ENCODE results near the gene CCDC122.

The CCDC122 gene

DNA sequence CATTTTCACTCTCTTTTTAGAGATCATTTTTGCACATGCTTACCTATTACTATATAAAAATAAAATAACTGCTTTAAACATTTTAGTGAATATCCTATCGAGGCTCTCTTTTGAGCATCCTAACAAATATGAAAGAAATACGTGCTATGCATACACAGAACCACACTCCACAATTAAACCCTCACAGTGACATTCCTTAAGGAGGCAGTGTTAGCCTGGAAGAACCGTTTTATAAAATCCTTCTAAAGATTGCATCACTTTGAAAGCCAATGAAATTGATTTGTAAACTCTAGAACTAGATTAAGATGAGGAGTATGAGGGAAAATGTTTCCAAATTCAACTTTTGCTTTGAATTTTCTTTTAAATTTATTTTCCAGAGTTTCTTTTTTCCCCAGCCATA is 81.7 kb downstream of the CCDC122 start:
- no peak for DNase-seq (ENCODE audit: extremely low read depth, low read depth)

DNA sequence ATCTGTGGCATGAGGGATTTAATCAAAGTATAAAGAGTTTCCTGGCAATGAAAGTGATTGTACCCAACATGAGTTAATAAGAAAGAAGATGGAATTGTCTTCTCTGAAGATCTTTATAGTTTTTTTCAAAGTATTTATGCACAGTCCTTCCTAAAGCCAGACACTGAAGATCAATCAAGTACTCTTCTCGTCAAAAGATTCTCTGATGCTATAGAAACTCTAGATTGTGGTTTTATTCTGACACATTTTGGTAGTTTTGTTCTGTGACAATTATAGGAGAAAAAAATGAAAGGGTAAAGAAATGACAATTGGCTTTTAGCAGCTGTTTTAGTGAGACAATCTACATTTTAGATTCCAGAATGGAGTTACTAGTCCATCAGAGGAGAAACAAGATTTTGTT is 82.4 kb downstream of the CCDC122 start:
- TF ChIP-seq, protein P1, sequence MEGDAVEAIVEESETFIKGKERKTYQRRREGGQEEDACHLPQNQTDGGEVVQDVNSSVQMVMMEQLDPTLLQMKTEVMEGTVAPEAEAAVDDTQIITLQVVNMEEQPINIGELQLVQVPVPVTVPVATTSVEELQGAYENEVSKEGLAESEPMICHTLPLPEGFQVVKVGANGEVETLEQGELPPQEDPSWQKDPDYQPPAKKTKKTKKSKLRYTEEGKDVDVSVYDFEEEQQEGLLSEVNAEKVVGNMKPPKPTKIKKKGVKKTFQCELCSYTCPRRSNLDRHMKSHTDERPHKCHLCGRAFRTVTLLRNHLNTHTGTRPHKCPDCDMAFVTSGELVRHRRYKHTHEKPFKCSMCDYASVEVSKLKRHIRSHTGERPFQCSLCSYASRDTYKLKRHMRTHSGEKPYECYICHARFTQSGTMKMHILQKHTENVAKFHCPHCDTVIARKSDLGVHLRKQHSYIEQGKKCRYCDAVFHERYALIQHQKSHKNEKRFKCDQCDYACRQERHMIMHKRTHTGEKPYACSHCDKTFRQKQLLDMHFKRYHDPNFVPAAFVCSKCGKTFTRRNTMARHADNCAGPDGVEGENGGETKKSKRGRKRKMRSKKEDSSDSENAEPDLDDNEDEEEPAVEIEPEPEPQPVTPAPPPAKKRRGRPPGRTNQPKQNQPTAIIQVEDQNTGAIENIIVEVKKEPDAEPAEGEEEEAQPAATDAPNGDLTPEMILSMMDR (IDR thresholded peaks at IDR 0.05; ENCODE audit: low read depth, low read length, missing control alignments) = no peak
- no peak for DNase-seq (ENCODE audit: extremely low read depth, low read depth)
- no peak overlapping the region for H3K4me3 ChIP-seq (replicated peaks; ENCODE audit: low read depth, low read length)

More for the DNA sequence above, 81.7 kb downstream of the CCDC122 start:
- TF ChIP-seq, protein P1 (IDR thresholded peaks at IDR 0.05; ENCODE audit: low read depth, low read length, missing control alignments) = no peak
- no peak overlapping the region for H3K4me3 ChIP-seq (replicated peaks; ENCODE audit: low read depth, low read length)

DNA sequence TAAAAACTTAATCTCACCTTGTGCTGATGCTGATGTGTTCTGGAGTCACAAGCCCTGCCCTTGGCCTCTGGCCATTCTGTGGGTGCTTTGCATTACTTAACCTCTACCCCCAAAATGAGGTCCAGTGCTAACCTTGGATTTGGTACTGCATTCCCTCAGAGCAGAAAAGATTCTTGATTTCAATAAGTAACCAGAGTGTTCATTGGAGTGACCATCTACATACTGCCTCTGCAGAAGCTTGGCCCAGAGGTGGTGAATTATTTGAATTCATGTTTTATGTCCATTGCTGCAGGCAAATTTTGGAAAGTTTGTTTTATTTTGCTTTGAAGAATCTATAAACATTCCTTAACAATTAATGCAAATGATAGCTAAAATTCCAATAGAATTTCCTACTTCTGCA is 85.1 kb downstream of the CCDC122 start:
- H3K4me3 ChIP-seq (replicated peaks; ENCODE audit: low read depth, low read length) = no peak overlapping the region
- no peak for DNase-seq (ENCODE audit: extremely low read depth, low read depth)
- TF ChIP-seq, protein P1 (IDR thresholded peaks at IDR 0.05; ENCODE audit: low read depth, low read length, missing control alignments) = no peak

DNA sequence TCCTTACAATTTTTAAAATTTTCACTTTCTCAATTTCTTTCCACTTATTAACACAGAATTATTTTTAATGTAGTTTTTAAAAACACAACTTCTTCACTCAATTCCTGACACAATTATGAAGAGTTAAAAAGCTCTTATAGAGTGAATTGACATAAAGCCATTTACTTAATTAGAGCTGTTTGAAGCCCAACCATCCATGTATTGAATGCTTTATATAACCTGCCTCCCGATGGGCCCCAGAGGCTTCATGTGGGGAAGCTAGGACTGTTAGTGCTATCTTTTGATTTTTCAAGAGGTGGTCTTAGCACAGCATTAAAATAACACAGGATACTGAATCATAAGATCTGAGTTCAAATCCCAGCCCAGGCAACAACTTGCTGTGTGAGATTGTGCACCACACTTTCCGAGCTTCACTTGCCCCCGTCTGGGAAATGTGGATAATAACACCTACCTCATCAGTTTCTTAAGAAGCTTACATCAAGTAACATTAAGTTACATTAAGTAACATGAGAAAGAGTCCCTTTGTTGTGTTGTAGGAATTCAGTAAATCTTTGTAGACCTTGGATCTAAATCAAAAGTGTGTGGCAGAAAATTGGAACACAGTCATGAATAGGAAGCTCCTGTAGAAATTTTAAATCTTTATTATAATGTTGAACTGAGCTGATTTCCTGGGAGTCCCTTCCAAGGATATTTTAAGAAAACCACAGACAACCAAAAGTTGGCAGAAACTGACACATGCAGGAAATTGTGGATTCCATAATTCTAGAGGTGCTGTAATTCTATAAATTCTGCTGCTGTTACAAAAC is 87.3 kb downstream of the CCDC122 start:
- TF ChIP-seq, protein P1 (IDR thresholded peaks at IDR 0.05; ENCODE audit: low read depth, low read length, missing control alignments) = no peak
- no peak overlapping the region for H3K4me3 ChIP-seq (replicated peaks; ENCODE audit: low read depth, low read length)
- DNase-seq (ENCODE audit: extremely low read depth, low read depth) = no peak

DNA sequence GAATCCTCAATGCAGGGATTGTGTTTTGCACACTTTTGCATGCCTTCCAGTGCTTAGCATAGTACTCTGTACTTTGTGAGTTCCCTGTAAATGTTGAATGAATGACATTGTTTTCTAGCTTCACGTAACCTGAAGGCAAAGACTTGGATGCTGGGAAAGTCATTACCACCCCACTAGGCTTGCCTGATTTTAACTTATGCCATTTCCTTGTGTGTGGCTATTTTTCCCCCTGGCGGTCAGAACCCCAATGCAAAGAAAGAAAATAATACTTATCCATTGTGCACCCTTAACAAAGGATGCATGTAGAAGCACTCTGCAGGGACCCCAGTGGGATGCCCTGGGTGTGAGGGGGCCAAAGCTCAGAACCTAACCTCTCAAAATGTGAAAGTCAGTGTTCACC is 91.5 kb downstream of the CCDC122 start:
- TF ChIP-seq, protein P1 (IDR thresholded peaks at IDR 0.05; ENCODE audit: low read depth, low read length, missing control alignments) = peak; percentile 61
- H3K4me3 ChIP-seq (replicated peaks; ENCODE audit: low read depth, low read length) = peak overlapping the region; percentile 60
- no peak for DNase-seq (ENCODE audit: extremely low read depth, low read depth)

DNA sequence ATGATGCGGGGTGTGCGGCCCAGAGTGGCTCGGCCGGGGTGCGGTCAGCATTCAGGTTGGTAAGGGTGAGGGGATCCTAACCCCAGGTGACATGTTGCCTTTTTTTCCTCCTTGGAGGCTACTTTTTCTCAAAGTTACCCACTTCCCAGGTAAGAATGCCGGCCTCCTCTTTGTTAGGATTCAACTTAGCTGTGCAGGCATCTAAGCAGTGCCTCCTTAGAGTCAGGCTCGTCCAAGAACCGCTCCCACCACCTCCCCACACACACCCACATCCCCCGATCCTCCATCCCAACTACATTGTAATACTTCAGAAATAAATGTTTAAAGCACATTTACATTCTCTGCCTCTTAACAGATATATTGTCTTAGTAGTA is 92.0 kb downstream of the CCDC122 start:
- DNase-seq (ENCODE audit: extremely low read depth, low read depth) = no peak
- H3K4me3 ChIP-seq (replicated peaks; ENCODE audit: low read depth, low read length) = peak overlapping the region; percentile 60
- TF ChIP-seq, protein P1 (IDR thresholded peaks at IDR 0.05; ENCODE audit: low read depth, low read length, missing control alignments) = no peak
